Stimulated activated CD8-positive, alpha-beta memory T cell treated with anti-CD3 and anti-CD28 coated beads, Interleukin-7, amount 100 ng/mL, for 48 hours (primary cell): ENCODE measurements around the gene FOXN3.
A peak's percentile ranks its signal among the peaks of the same experiment; 100 is the strongest.

Source experiments
- DNase-seq, 2 donors: peaks; one replicate each; pipeline ENCODE4 v3.0.0-alpha.2; 2020; ENCODE audit warnings: low read depth in 1 of 2; ENCODE audit errors: extremely low read depth in 1 of 2

The FOXN3 gene

DNA sequence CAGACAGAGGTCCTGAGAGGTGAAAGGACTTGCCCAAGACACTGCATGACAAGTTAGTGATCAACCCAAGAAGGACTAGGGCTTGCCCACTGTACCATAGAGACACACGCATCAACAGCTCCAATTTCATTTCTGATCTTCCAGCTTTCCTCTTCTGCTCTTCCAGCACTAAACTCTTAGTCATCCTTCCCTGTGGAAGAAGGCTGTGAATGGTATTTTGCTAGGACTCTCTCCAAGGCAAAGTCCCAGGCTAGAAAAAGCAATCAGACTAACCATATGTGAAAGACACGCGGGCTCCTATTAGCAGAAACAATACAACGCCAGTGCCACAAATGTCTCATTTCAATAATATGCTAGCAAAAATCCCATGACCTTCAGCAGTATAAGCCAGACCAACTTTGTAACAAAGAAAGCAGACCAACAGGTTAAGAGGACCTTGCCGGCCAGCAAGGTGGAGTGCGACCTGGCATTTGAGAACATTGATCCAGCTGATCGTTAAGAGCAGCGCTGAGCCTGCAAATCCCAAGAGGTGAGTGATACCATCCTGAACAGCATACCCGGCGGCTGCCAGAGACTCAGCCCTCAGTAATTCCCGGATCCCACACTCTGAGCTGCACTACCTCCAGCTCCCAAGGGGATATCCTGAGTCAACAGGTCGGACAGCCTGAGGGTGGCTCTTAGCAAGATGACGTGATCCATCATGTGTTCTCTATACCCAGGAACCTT is 132.5 kb downstream of the FOXN3 start:
- DNase-seq = no peak

- DNase-seq = peak; percentile 28 to 58
Observed at GRCh38 chr14:89283327-89284060, 133.5 kb downstream of the FOXN3 start.

DNA sequence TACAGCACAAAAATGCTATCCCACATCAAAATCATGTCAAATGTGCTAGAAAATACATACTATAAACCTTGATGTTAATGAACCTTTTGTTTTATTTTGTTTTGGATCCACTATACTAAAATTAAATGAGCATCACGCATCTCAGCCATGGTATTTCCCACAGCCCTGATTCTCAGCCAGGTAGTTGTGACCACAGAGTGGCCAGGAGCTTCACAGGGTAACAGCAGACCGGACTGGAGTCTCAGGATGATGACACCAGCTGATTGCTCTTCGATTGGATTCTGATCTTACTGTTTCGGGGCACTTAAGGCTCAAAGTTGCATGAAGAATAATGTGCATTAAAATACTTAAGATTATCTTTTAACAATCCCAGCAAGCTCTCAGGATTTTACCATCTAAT is 134.8 kb downstream of the FOXN3 start:
- no peak for DNase-seq

- DNase-seq = no peak
Observed at GRCh38 chr14:89280600-89280999, 136.4 kb downstream of the FOXN3 start.

DNA sequence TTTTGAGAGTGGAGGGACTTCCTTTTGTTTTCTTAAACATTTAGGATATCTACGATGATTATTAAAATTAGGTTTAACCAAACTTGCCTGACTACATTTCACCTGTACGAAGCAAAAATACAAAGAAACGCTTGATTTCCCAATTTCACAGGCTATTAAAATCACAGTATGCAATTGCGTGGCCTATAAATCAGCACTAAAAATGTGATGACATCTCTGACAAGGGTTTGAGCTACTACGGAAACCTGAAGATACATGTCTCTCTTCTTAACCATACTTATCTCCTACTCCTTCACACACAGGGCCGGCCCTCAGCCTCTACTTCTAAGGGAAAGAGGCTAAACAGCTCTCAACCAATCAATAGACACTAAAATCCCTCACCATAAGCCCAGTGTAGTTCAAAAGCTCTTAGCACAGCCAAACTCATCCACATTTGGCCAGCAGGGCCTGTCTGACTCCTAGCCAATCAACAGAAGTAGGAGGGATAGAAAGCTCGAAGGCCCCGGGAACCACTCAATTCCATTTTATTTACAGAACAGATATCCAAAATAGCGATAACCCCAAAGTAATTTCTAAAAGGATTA is 137.3 kb downstream of the FOXN3 start:
- DNase-seq = no peak

DNA sequence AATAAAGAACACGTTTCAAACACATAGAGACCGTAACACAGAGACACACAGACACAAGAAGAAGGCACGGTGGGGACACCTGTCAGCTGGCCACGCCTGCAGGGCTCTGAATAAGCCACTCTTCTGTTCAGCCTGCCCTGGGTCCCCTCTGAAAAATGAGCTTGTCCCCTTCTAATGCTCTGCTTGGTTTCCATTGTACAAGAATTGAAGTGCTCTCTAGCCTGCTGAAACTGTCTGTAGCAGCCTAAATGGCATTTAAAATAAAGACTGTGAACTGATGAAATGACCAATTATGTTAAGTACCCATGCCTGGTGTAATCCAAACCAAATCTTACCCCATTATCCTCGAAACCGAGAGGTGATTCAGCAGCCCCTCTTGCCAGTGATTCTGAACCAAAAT is 139.8 kb downstream of the FOXN3 start:
- peak in 1 of 2 donors; percentile 21 for DNase-seq

GRCh38 chr14:89276424-89276975 is 140.5 kb downstream of the FOXN3 start:
- peak; percentile 79 to 92 for DNase-seq

DNA sequence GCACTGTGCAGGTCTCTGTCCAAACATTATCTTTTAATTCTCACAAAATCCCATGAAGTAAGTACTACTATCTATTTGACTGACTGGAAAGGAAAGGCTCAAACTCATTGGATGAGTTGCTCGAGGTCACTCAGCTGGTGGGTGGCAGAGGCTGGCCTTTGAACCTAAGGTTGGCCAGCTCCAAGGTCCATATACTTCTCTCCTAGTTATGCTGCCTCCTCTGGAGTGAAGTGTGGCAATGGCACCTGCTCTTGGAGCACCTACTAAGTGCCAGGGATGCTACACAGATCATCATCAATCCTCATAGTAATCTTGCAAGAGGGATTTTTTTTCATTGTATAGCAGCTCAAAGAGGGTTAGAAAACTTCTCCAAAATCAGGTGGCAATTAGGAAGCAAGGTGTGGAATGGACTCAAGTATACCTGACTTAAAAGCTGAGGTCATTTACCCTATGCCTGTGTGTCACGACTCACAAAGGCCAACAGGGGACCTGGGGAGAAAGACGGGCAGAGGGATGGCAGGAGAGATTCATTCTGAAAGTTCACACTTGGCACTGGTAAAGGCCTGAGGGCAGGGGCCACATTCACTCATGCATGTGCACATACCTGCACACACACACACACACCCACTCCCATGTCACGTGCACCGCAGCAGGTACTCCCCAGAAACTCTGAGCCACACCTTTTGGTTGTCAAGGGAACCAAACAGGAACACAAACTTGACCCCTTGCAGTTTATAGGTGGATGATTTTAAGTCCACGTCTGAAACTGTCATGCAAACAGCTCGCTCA is 146.4 kb downstream of the FOXN3 start:
- DNase-seq = no peak

GRCh38 chr14:89269404-89269803 is 147.6 kb downstream of the FOXN3 start:
- no peak for DNase-seq

- DNase-seq = no peak
Observed at GRCh38 chr14:89268514-89268913, 148.5 kb downstream of the FOXN3 start.

- DNase-seq = no peak
Observed at GRCh38 chr14:89267656-89268055, 149.4 kb downstream of the FOXN3 start.

DNA sequence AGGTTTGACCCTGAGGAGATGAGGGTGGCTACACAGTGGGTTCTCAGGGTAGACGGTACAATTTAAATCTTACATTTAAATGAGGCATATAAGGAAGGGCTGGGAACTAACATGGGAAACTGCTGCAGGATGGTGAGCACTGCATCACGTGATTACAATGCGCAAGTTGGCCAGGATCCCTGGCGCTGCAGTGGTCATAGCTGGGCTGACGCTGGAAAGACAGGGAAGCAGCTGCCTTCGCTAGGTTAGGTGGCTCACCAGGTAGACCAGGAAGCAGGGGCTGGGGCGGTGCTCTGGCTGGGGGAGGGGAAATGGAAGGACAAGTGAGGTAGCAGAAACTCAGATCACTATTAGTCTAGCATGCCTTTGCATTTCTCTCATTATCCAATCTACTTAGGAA is 149.9 kb downstream of the FOXN3 start:
- DNase-seq = no peak

DNA sequence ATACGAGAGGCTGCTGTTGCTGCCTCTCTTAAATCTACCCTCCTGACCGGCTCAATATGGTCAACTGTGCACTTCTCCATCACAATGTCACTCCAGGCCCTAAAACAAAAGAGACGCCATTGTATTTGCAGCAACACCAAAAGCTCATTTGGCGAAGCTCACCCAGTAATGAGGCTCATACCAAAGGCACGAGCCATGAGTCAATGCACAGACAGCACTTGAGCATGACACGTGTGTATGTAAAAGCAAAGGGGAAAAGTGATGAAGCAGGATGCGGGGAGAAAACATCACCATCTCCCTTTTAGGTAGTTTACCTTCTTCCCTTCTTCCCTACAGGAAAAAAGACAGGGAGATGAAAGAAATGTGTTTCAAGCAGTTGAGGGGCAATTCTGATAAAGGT is 150.3 kb downstream of the FOXN3 start:
- no peak for DNase-seq

GRCh38 chr14:89265234-89265633 is 151.8 kb downstream of the FOXN3 start:
- DNase-seq = no peak

DNA sequence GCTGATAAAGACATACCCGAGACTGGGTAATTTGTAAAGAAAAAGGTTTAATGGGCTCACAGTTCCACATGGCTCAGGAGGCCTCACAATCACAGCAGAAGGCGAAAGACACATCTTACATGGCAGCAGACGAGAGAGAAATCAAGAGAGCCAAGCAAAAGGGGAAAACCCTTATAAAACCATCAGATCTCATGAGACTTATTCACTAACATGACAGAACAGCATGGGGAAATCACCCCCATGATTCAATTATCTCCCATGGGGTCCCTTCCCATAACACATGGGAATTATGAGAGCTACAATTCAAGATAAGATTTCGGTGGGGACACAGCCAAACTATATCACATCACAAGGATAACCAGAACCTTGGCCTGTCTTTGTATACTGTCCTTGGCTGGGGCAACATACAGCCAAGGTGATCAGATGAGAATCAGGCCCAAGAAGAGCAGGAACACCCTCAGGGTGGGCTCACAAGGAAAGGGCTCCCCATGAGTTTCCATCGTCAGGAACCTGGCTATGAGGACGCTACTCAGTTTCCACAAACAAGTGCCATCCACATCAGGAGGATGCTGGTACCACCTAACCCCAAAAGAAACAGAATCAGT is 152.7 kb downstream of the FOXN3 start:
- DNase-seq = no peak

- no peak for DNase-seq
Observed at GRCh38 chr14:89262041-89262440, 155.0 kb downstream of the FOXN3 start.

DNA sequence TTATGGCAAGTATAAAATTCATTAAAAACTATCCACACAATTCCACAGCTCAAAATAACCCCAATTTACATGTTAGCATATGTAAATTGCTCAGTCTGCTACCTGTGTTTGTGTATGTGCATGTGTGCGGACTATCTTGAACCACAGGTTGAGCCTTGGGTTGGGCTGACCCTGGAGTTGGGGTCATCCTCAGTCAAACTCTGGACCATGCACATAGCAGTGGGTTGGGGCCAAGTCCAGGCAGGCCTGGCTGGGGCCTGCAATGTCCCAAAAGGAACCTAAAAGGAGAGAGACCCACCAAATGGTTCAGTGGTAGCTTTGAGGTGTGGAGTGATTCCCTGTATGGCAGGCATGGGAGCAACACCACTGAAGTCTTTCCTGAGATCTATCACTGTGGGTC is 156.1 kb downstream of the FOXN3 start:
- no peak for DNase-seq

GRCh38 chr14:89259951-89260609 is 157.0 kb downstream of the FOXN3 start:
- no peak for DNase-seq

DNA sequence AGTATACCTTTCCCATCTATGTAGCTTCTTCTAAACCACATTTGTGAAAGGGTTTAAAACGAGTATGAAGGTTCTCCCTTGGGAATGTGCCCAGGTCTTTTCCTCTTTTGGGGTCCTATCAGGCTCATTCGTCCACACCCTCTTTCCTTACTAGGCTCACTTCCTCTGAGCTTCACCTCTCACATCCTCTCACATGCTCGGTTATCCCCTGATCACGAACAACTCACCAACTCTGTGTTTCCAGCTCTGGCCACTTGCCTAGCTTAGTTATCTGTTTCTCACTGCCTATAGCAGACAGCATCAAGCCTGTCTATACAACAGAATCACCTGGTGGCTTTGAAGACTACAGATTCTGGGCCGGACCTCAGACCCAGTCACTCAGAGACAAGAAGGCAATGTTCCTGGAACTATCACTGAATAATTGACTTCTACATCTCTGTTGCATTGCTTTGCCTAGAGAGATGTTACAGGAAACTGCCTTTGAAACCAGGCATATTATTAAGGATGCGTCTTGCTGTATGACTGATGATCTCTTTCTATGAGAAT is 158.2 kb downstream of the FOXN3 start:
- no peak for DNase-seq

DNA sequence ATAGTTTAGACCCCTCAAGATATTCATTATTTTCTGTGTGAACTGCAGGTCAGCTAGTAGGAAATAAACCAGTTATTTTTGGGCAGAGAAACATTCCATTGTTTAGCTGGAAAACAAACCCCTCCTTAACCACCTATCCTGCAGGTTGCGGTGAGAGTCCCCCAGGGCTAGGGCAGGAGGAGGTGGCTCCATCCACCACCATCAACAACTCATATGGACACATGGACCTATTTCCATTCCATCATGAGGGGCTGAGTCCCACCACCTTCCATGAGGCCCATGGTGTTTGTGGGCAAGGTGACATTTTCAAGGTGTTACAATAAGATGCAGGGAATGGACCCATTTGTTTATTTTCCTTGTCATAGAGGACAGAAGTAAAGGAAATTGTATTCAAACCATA is 160.1 kb downstream of the FOXN3 start:
- DNase-seq = no peak
